Activated CD4-positive, alpha-beta T cell treated with anti-CD3 and anti-CD28 coated beads, Interleukin-2, amount 10 ng/mL, durations not matched to agents 7 days and 5 days (primary cell): ENCODE results near the gene TMEM38B. TPM values are rescaled to one million over a fixed set of nuclear protein-coding genes. Genes with fewer than 3 reads are reported as not detected.
"Not testable (repeated sequence)": the region's sequence is repeated elsewhere in the genome, so short reads cannot be mapped to it uniquely, and the experiment has no call there.

Experiments used
- CTCF ChIA-PET: fragments of 350-600 bp; sonication (Branson Sonifier 250); formaldehyde crosslinking; loops from one replicate; lab custom pipeline; 2021; ENCODE audit warnings: antibody characterized with exemption; lab: Charles Lee
- POLR2A ChIA-PET: fragments of 350-600 bp; sonication (Branson Sonifier 250); formaldehyde crosslinking; loops from one replicate; lab custom pipeline; 2021; ENCODE audit warnings: antibody characterized with exemption; lab: Charles Lee
- DNase-seq: peaks from one replicate; pipeline ENCODE4 v3.0.0-alpha.2; 2020
- H3K27ac Mint-ChIP-seq: one replicate; pipeline ENCODE4 v1.8.0; 2021; ENCODE audit warnings: mild to moderate bottlenecking, moderate library complexity, mixed read lengths
- H3K27me3 Mint-ChIP-seq: one replicate; pipeline ENCODE4 v1.8.0; 2021; ENCODE audit warnings: mixed read lengths
- H3K36me3 Mint-ChIP-seq: one replicate; pipeline ENCODE4 v1.8.0; 2021; ENCODE audit warnings: low read depth, mixed read lengths
- H3K4me1 Mint-ChIP-seq: one replicate; pipeline ENCODE4 v1.8.0; 2021; ENCODE audit warnings: mixed read lengths
- H3K4me3 Mint-ChIP-seq: one replicate; pipeline ENCODE4 v1.8.0; 2021; ENCODE audit warnings: mild to moderate bottlenecking, moderate library complexity, mixed read lengths
- H3K9me3 Mint-ChIP-seq: one replicate; pipeline ENCODE4 v1.8.0; 2021; ENCODE audit warnings: mixed read lengths
- total RNA-seq, 2 experiments: library from RNA; stranded (reverse); gene quantifications; one replicate each; pipeline ENCODE4 v1.2.3, GENCODE V29; 2021

TMEM38B gene
- total RNA-seq, 2 experiments from 2014 or later = 8.7 to 14.2 TPM

GRCh38 chr9:105711867-105712266 lies 17.5 kb downstream of the TMEM38B start:
- Mint-ChIP-seq H3K27me3 (no peaks in the 10 kb centered on the region), H3K4me1 (peaks cover 11% of the 10 kb centered on the region), H3K36me3 (peaks cover 2% of the 10 kb centered on the region), H3K4me3 (no peak overlapping the region), H3K27ac (no peak overlapping the region), H3K9me3 (no peaks in the 10 kb centered on the region)
- no peak for DNase-seq
- POLR2A ChIA-PET = no interaction called here
- CTCF ChIA-PET = no interaction called here

- ChIA-PET CTCF (no interaction called here), POLR2A (no interaction called here)
- Mint-ChIP-seq H3K27ac (no peak overlapping the region), H3K36me3 (peaks cover 2% of the 10 kb centered on the region), H3K9me3 (no peaks in the 10 kb centered on the region), H3K27me3 (no peaks in the 10 kb centered on the region), H3K4me1 (peaks cover 11% of the 10 kb centered on the region), H3K4me3 (no peak overlapping the region)
- no peak for DNase-seq
Measured at GRCh38 chr9:105712297-105712696, 18.0 kb downstream of the TMEM38B start.

DNA sequence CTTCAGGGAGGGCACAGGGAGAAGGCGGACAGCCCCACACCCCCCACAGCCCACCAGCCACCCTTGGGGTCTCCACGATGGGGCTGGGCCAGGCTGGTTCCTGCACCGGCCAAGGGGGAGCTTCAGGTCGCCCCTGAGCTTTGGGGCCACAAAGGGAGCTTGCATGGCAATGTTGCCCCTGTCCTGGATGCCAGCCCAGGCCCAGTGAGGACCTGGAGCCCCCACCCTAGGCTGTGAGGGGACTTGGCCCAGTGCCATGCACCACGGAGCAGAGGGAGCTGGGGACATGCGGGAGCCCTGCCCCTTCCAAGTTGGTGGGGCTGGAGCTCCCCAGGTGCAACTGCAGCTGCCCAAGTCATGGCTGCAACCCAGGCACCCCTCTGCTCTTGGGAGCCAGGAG lies 18.4 kb downstream of the TMEM38B start:
- no peak for DNase-seq
- ChIA-PET POLR2A (no interaction called here), CTCF (no interaction called here)
- H3K4me1 Mint-ChIP-seq = peaks cover 11% of the 10 kb centered on the region
- H3K36me3 Mint-ChIP-seq = peaks cover 2% of the 10 kb centered on the region
- no peaks in the 10 kb centered on the region for H3K9me3 Mint-ChIP-seq
- H3K27me3 Mint-ChIP-seq = no peaks in the 10 kb centered on the region
- H3K27ac Mint-ChIP-seq = no peak overlapping the region
- no peak overlapping the region for H3K4me3 Mint-ChIP-seq

DNA sequence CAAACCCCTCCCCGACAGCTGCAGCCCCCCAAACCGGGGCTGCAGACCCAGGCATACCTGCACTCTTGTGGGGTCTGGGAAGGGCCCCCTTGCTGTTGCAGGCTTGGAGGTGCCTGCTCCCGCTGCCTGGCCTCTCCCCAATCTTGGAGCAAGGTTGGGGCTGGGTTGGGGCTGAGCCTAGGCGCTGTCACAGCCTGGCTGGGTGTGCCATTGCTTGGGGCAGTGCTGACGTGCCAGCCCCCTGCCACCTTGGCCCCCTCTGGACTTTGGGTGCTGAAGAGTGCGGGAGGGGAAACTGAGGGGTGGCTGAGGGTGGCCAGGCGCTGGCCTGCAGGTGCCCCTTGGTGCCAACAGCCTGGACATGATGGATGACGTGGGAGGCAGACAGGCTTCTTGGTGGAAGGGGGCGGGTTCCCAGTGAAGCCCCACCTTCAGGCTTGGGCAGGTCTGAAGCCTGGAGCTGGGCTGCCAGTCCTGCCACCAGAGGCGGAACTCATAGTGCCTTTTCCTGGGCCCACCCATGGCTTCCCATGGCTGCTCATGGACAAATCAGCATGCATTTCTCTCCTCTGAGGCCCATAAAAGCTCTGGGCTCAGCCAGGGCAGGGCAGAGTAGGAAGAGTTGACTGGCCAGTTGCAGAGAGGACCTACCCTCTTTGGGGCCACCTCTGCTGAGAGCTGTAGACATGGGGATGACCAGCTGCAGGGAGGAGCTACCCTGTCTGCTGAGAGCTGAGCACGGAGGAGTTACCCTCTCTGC lies 19.1 kb downstream of the TMEM38B start:
- Mint-ChIP-seq H3K9me3 (no peaks in the 10 kb centered on the region), H3K4me3 (no peak overlapping the region), H3K27ac (no peak overlapping the region), H3K36me3 (peaks cover 2% of the 10 kb centered on the region), H3K27me3 (no peaks in the 10 kb centered on the region), H3K4me1 (peaks cover 7% of the 10 kb centered on the region)
- POLR2A ChIA-PET = no interaction called here
- CTCF ChIA-PET = no interaction called here
- DNase-seq = no peak

DNA sequence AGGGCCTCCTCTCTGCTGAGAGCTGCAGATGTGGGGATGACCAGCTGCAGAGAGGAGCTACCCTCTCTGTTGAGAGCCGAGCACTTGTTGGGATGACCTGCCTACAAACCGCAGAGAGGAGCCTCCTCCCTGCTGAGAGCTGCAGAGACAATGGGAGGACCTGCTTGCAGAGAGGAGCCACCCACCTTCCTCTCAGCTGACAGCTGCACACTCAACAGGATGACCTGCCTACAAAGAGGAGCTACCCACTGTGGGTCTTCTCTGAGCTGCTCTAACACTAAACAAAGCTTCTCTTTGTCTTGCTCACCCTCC lies 19.6 kb downstream of the TMEM38B start:
- no peak overlapping the region for H3K4me3 Mint-ChIP-seq
- no peaks in the 10 kb centered on the region for H3K36me3 Mint-ChIP-seq
- H3K4me1 Mint-ChIP-seq = peaks cover 2% of the 10 kb centered on the region
- H3K27me3 Mint-ChIP-seq = no peaks in the 10 kb centered on the region
- POLR2A ChIA-PET = no interaction called here
- no peak overlapping the region for H3K27ac Mint-ChIP-seq
- H3K9me3 Mint-ChIP-seq = no peaks in the 10 kb centered on the region
- CTCF ChIA-PET = no interaction called here
- DNase-seq = no peak

- peaks cover 2% of the 10 kb centered on the region for H3K4me1 Mint-ChIP-seq
- CTCF ChIA-PET = no interaction called here
- POLR2A ChIA-PET = no interaction called here
Measured at GRCh38 chr9:105716146-105716545, 21.8 kb downstream of the TMEM38B start.

GRCh38 chr9:105722099-105722498 lies 27.8 kb downstream of the TMEM38B start:
- ChIA-PET CTCF (no interaction called here), POLR2A (no interaction called here)
- Mint-ChIP-seq H3K4me3 (no peak overlapping the region), H3K36me3 (peaks cover 2% of the 10 kb centered on the region), H3K27me3 (no peaks in the 10 kb centered on the region), H3K27ac (no peak overlapping the region), H3K9me3 (no peaks in the 10 kb centered on the region), H3K4me1 (no peaks in the 10 kb centered on the region)
- no peak for DNase-seq

More at GRCh38 chr9:105716146-105716545, 21.8 kb downstream of the TMEM38B start:
- Mint-ChIP-seq H3K27me3 (no peaks in the 10 kb centered on the region), H3K9me3 (no peaks in the 10 kb centered on the region), H3K36me3 (no peaks in the 10 kb centered on the region), H3K27ac (no peak overlapping the region), H3K4me3 (no peak overlapping the region)
- no peak for DNase-seq

GRCh38 chr9:105725370-105725769 lies 31.0 kb downstream of the TMEM38B start:
- ChIA-PET CTCF (interaction anchor here (0.6 kb wide), 1 partner anchor 33 kb away, joined by 3 read pairs; no protein-coding TSS in a partner anchor), POLR2A (no interaction called here)
- Mint-ChIP-seq H3K27me3 (no peaks in the 10 kb centered on the region), H3K27ac (no peak overlapping the region), H3K36me3 (peaks cover 14% of the 10 kb centered on the region), H3K4me3 (no peak overlapping the region), H3K9me3 (peaks cover 2% of the 10 kb centered on the region), H3K4me1 (no peaks in the 10 kb centered on the region)
- DNase-seq = no peak

DNA sequence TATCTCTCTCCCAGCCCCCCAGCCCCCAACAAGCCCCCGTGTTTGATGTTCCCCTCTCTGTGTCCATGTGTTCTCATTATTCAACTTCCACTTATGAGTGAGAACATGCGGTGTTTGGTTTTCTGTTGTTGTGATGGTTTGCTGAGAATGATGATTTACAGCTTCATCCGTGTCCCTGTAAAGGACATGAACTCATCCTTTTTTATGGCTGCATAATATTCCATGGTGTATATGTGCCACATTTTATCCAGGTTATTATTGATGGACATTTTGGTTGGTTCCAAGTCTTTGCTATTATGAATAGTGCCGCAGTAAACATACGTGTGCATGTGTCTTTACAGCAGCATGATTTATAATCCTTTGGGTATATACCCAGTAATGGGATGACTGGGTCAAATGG lies 33.9 kb downstream of the TMEM38B start:
- DNase-seq, H3K9me3 Mint-ChIP-seq, H3K4me3 Mint-ChIP-seq, CTCF ChIA-PET, H3K4me1 Mint-ChIP-seq, POLR2A ChIA-PET, H3K27me3 Mint-ChIP-seq, H3K27ac Mint-ChIP-seq: not testable (repeated sequence)
- H3K36me3 Mint-ChIP-seq = peaks cover 29% of the 10 kb centered on the region

DNA sequence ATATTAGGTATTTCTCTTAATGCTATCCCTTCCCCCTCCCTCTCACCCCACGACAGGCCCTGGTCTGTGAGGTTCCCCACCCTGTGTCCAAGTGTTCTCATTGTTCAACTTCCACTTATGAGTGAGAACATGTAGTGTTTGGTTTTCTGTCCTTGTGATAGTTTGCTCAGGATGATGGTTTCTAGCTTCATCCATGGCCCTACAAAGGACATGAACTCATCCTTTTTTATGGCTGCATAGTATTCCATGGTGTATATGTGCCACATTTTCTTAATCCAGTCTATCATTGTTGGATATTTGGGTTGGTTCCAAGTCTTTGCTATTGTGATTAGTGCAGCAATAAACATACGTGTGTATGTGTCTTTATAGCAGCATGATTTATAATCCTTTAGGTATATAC lies 37.1 kb downstream of the TMEM38B start:
- POLR2A ChIA-PET, CTCF ChIA-PET, H3K27me3 Mint-ChIP-seq, H3K4me1 Mint-ChIP-seq, H3K4me3 Mint-ChIP-seq, H3K27ac Mint-ChIP-seq, DNase-seq: not testable (repeated sequence)
- H3K9me3 Mint-ChIP-seq = peaks cover 31% of the 10 kb centered on the region
- H3K36me3 Mint-ChIP-seq = peaks cover 42% of the 10 kb centered on the region

DNA sequence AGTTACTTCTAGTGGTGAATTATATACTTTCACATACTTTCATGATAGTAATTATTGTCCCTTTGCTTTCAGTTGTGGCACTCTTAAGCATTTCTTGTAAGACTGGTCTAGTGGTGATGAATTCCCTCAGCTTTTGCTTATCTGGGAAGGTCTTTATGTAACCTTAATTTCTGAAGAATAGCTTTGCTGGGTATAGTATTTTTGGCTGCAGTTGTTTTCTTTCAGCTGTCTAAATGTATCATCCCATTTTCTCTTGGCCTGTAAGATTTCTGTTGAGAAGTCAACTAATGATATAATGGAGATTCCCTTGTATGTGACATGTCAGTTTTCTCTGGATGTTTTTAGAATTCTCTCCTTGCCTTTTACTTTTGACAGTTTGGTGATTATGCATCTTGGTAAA lies 41.0 kb downstream of the TMEM38B start:
- H3K27me3 Mint-ChIP-seq = no peaks in the 10 kb centered on the region
- H3K9me3 Mint-ChIP-seq = peaks cover 33% of the 10 kb centered on the region
- no peak overlapping the region for H3K4me3 Mint-ChIP-seq
- CTCF ChIA-PET = no interaction called here
- H3K4me1 Mint-ChIP-seq = no peaks in the 10 kb centered on the region
- H3K27ac Mint-ChIP-seq = no peak overlapping the region
- H3K36me3 Mint-ChIP-seq = peaks cover 34% of the 10 kb centered on the region
- POLR2A ChIA-PET = no interaction called here
- DNase-seq = no peak

GRCh38 chr9:105737205-105737604 lies 42.9 kb downstream of the TMEM38B start:
- Mint-ChIP-seq H3K27me3 (no peaks in the 10 kb centered on the region), H3K27ac (no peak overlapping the region), H3K4me1 (no peaks in the 10 kb centered on the region), H3K4me3 (no peak overlapping the region), H3K9me3 (peaks cover 33% of the 10 kb centered on the region), H3K36me3 (peaks cover 28% of the 10 kb centered on the region)
- ChIA-PET CTCF (interaction anchor here (1.2 kb wide), 1 partner anchor 10 kb away, joined by 3 read pairs; no protein-coding TSS in a partner anchor), POLR2A (no interaction called here)
- no peak for DNase-seq

GRCh38 chr9:105742088-105742487 lies 47.7 kb downstream of the TMEM38B start:
- peaks cover under 1% of the 10 kb centered on the region for H3K9me3 Mint-ChIP-seq
- no peak for DNase-seq
- H3K27ac Mint-ChIP-seq = no peak overlapping the region
- CTCF ChIA-PET = no interaction called here
- H3K4me3 Mint-ChIP-seq = no peak overlapping the region
- H3K27me3 Mint-ChIP-seq = no peaks in the 10 kb centered on the region
- no peaks in the 10 kb centered on the region for H3K4me1 Mint-ChIP-seq
- POLR2A ChIA-PET = no interaction called here
- H3K36me3 Mint-ChIP-seq = peaks cover 6% of the 10 kb centered on the region

DNA sequence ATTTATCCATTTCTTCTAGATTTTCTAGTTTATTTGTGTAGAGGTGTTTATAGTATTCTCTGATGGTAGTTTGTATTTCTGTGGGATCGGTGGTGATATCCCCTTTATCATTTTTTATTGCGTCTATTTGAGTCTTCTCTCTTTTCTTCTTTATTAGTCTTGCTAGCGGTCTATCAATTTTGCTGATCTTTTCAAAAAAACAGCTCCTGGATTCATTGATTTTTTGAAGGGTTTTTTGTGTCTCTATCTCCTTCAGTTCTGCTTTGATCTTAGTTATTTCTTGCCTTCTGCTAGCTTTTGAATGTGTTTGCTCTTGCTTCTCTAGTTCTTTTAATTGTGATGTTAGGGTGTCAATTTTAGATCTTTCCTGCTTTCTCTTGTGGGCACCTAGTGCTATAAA lies 53.0 kb downstream of the TMEM38B start:
- Mint-ChIP-seq H3K9me3 (peaks cover 16% of the 10 kb centered on the region), H3K36me3 (peaks cover 24% of the 10 kb centered on the region)
- H3K27me3 Mint-ChIP-seq, H3K4me1 Mint-ChIP-seq, DNase-seq, H3K27ac Mint-ChIP-seq, H3K4me3 Mint-ChIP-seq, POLR2A ChIA-PET: not testable (repeated sequence)
- CTCF ChIA-PET = interaction anchor here (1.0 kb wide), 1 partner anchor 10 kb away, joined by 3 read pairs; no protein-coding TSS in a partner anchor
